ENCODE measurements around the gene AGPAT3. TPM values are rescaled to one million over a fixed set of nuclear protein-coding genes. Genes with fewer than 3 reads are reported as not detected.

Gene AGPAT3
- total RNA-seq, 4 donors from 2014 or later = 32.1 to 58.8 (median 48.7) TPM

DNA sequence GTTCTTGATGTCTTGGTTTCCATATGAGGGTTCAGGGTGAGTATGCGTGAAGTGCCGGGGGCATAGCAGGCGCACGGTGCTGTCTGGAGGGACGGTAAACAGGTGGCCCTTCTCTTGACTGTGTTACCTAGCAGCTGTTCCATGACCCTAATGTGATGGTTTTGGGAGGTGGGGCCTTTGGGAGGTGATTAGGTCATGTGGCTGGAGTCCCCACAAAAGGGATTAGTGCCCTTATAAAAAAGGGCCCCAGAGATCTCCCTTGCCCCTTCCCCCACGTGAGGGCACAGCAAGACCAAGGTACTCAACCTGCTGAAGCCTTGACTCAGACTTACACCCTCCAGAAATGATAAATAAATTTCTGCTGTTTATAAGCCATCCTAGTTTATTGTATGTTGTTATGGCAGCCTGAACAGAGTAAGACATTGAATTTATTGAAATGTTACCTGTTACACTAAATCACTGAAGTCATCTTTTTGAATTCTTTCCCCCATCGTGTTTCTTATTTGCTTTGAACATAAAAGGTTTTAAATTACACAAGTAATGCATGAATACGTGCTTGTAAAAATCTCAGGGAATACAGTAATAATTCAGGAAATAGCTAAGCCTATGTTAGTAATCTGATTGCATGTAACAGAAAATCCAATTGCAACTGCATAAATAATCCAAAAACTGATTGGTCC is 162.7 kb downstream of the AGPAT3 start:
- 88 to 91% methylated on average over 8 of the region's 8 CpGs for WGBS, 2 donors
- no peak overlapping the region for H3K4me3 ChIP-seq (ENCODE audit: low read depth, poor library complexity, severe bottlenecking)
- intact Hi-C loops (cut with DNase I; ENCODE audit: low total_unique reads) = no loop called here
- no peak for TF ChIP-seq POLR2A (IDR thresholded peaks at IDR 0.05)
- no peak for DNase-seq (ENCODE audit: low spot score in 2 of 2)

DNA sequence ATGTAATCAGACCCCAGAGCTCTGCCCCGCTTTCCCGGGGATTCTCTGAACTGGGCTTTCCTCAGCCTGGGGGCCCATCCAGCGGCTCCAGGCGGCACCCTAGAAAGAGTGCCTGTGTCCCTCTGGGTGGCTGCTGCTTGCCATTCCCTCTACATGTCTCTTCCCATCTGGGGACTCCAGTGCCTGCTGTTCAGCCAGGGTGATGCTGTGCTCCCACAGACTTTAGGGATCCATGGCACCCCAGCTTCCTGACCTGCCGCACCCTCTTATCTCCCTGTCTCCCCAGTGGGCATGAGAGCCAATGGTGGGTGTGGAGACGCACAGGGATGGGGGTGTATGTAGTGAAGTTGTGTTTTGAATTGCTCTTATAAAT is 163.2 kb downstream of the AGPAT3 start:
- intact Hi-C loops (cut with DNase I; ENCODE audit: low total_unique reads) = no loop called here
- DNase-seq (ENCODE audit: low spot score in 2 of 2) = no peak
- WGBS, 2 donors = 91 to 94% methylated on average over 6 of the region's 6 CpGs
- H3K4me3 ChIP-seq (ENCODE audit: low read depth, poor library complexity, severe bottlenecking) = no peak overlapping the region
- no peak for TF ChIP-seq POLR2A (IDR thresholded peaks at IDR 0.05)
- TF ChIP-seq, protein P1, sequence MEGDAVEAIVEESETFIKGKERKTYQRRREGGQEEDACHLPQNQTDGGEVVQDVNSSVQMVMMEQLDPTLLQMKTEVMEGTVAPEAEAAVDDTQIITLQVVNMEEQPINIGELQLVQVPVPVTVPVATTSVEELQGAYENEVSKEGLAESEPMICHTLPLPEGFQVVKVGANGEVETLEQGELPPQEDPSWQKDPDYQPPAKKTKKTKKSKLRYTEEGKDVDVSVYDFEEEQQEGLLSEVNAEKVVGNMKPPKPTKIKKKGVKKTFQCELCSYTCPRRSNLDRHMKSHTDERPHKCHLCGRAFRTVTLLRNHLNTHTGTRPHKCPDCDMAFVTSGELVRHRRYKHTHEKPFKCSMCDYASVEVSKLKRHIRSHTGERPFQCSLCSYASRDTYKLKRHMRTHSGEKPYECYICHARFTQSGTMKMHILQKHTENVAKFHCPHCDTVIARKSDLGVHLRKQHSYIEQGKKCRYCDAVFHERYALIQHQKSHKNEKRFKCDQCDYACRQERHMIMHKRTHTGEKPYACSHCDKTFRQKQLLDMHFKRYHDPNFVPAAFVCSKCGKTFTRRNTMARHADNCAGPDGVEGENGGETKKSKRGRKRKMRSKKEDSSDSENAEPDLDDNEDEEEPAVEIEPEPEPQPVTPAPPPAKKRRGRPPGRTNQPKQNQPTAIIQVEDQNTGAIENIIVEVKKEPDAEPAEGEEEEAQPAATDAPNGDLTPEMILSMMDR (IDR thresholded peaks at IDR 0.05) = no peak

DNA sequence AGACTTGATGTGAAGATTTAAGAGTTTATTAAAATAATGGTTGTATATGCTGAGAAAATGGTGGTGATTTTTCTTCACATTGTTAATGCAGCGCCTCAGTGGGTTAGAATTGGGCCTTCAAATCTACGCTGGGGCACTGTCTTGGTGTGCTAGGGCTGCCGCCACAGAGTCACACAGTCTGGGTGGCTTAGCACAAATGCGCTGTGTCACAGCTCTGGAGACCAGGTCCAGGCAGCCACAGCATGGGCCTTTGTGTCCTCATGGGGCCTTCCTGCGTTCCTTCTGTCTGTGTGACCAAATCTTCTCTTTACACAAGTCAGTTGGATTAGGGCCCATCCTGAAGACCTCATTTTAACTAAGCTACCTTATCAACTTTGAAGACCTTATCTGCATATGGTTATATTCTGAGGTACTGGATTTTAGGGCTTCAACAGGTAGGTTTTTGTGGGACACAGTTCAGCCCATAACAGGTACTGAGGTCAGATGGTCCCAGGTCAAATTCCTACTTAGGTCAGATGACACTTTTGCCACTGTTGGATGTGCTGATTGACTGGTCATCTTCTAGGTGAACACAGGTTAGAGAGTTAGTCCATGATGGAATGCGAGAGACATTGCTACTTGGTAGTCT is 164.6 kb downstream of the AGPAT3 start:
- DNase-seq (ENCODE audit: low spot score in 2 of 2) = no peak
- TF ChIP-seq, protein P1 (IDR thresholded peaks at IDR 0.05) = no peak
- intact Hi-C loops (cut with DNase I; ENCODE audit: low total_unique reads) = no loop called here
- WGBS, 2 donors = 97% methylated on average over 6 of the region's 6 CpGs
- H3K4me3 ChIP-seq (ENCODE audit: low read depth, poor library complexity, severe bottlenecking) = no peak overlapping the region

DNA sequence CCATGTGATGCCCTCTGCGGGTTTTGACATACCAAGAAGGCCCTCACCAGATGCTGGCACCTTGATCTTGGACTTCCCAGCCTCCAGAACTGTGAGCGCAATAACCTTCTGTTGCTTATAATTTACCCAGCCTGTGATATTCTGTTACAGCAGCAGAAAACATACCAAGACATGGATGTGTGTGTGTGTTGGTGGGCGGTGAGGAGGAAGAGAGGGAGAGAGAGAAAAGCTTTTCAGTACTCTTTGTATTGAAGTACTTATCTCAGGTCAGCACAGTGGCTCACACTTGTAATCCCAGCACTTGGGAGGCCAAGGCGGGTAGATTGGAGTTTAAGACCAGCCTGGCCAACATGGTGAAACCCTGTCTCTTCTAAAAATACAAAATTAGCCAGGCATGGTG is 170.2 kb downstream of the AGPAT3 start:
- no peak overlapping the region for H3K4me3 ChIP-seq (ENCODE audit: low read depth, poor library complexity, severe bottlenecking)
- TF ChIP-seq, protein P1 (IDR thresholded peaks at IDR 0.05) = no peak
- no peak for TF ChIP-seq POLR2A (IDR thresholded peaks at IDR 0.05)
- WGBS, 2 donors = 95 to 97% methylated on average over 4 of the region's 4 CpGs
- no peak for DNase-seq (ENCODE audit: low spot score in 2 of 2)
- intact Hi-C loops (cut with DNase I; ENCODE audit: low total_unique reads) = no loop called here

Other genes starting within 250 kb of the AGPAT3 start
- gene HSF2BP, start 205.7 kb upstream of the AGPAT3 start, total RNA-seq = under 1 TPM in 2 of 4 donors, not detected in 2; 0.39 to 0.97 TPM
- 10 to 100 TPM; 15.4 to 22.2 (median 19.5) TPM for gene RRP1B, start 205.7 kb upstream of the AGPAT3 start, total RNA-seq
- gene PDXK, start 146.1 kb upstream of the AGPAT3 start, total RNA-seq = 10 to 100 TPM; 19.5 to 55.6 (median 42.1) TPM
- gene CSTB, start 88.9 kb upstream of the AGPAT3 start, total RNA-seq = 10 to 100 TPM; 11.0 to 29.3 (median 21.8) TPM
- 10 to 100 TPM; 19.5 to 43.2 (median 25.5) TPM for gene RRP1, start 75.6 kb upstream of the AGPAT3 start, total RNA-seq
- 10 to 100 TPM; 20.9 to 31.9 (median 31.2) TPM for gene TRAPPC10, start 147.1 kb downstream of the AGPAT3 start, total RNA-seq
- gene PWP2, start 242.2 kb downstream of the AGPAT3 start, total RNA-seq = 10 to 100 TPM in 3 of 4 donors, 1 to 10 TPM in 1; 3.0 to 21.6 (median 13.2) TPM